Gastroesophageal sphincter (tissue), 3 donors: ENCODE data around the gene DUSP12.

ENCODE experiments used
- CTCF ChIP-seq, 4 experiments: fragments of 200-600 bp in 2 of 4; fragments of 450-650 bp in 2 of 4; sonication (generic) in 1 of 4; IDR thresholded peaks; one replicate each; pipeline ENCODE4 v1.5.1; 2017 to 2019; ENCODE audit warnings: antibody characterized with exemption in 4 of 4, mild to moderate bottlenecking in 2 of 4, moderate library complexity in 2 of 4
- EP300 ChIP-seq: sonication (generic); formaldehyde crosslinking; IDR thresholded peaks from one replicate; pipeline ENCODE4 v1.6.1; 2017; ENCODE audit warnings: antibody characterized with exemption, mild to moderate bottlenecking
- POLR2A ChIP-seq, 2 donors: fragments of 450-650 bp; IDR thresholded peaks; one replicate each; pipeline ENCODE4 v1.6.1; 2017; ENCODE audit warnings: antibody characterized with exemption in 2 of 2, mild to moderate bottlenecking in 2 of 2, moderate library complexity in 1 of 2

DNA sequence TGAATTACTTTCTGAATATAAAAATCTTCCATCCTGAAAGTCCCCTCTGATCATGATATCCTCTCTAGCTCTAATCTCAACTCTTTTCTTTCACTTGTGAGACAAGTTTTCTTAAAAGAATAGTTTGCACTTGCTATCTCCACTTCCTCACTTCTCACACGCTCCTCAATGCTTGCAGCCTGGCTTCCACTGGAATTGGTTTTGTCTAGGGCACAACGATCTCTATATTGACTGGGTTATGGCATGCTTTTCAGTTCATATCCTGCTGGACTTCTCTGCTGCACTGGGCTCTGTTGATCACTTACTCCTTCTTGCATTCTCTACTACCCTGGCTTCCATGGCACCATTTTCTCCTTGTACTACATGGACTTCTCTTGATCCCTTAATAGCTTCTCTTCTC, 42.1 kb upstream of the DUSP12 start:
- TF ChIP-seq POLR2A (IDR thresholded peaks at IDR 0.05) (no peak), EP300 (no peak), CTCF (IDR thresholded peaks at IDR 0.05) (no peak)
